Activated CD8-positive, alpha-beta memory T cell treated with anti-CD3 and anti-CD28 coated beads for 1 hour (primary cell): ENCODE measurements around the gene ABHD1.
A peak's percentile ranks its signal among the peaks of the same experiment; 100 is the strongest.
"Not testable (repeated sequence)": the region's sequence is repeated elsewhere in the genome, so short reads cannot be mapped to it uniquely, and the experiment has no call there.

Experiments
- DNase-seq, 2 donors: peaks; one replicate each; pipeline ENCODE4 v3.0.0-alpha.2; 2020; ENCODE audit warnings: low read depth in 1 of 2; ENCODE audit errors: extremely low read depth in 1 of 2

ABHD1 gene

DNA sequence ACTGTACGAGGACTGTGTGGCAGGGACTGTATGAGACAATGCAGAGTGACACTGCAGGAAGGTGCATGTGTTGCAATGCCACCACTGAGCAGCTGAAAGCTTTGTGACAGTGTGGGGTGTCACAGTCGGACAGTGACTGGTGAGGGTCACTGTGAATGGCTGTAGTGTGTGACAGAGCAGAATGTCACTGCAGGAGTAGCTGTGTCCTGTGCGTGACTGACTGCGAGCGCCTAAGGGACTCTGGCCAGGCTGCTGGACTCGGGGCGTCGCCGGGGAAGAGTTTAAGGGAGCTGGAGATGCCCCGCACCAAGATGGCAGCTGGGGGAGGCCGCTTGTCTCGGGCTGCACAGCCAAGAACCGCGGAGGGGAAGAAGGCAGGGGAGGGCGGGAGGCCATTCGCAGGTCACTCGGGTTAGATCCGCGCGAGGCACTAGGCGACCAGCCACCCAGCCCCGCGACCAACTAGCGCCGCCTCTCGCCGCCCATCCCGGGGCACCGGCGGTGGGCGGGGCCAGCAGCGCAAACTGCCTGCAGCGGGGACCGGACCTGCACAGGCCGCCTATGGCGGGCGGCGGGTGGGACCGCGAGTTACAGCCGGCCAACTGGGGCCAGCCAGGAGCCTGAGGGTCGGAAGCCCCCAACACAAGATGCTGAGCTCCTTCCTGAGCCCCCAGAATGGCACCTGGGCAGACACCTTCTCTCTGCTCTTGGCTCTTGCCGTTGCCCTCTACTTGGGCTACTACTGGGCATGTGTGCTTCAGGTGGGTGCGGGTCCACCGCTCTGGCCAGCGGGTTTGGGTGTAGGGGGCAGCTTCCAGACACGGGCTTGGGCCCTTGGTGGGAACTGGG, at the start of gene ABHD1:
ABHD1 (plus strand) TSS at position 514 of the 849 bp plus-strand sequence; CDS start at position 648, 134 bp downstream.
- DNase-seq, result peak; percentile 27 to 45

DNA sequence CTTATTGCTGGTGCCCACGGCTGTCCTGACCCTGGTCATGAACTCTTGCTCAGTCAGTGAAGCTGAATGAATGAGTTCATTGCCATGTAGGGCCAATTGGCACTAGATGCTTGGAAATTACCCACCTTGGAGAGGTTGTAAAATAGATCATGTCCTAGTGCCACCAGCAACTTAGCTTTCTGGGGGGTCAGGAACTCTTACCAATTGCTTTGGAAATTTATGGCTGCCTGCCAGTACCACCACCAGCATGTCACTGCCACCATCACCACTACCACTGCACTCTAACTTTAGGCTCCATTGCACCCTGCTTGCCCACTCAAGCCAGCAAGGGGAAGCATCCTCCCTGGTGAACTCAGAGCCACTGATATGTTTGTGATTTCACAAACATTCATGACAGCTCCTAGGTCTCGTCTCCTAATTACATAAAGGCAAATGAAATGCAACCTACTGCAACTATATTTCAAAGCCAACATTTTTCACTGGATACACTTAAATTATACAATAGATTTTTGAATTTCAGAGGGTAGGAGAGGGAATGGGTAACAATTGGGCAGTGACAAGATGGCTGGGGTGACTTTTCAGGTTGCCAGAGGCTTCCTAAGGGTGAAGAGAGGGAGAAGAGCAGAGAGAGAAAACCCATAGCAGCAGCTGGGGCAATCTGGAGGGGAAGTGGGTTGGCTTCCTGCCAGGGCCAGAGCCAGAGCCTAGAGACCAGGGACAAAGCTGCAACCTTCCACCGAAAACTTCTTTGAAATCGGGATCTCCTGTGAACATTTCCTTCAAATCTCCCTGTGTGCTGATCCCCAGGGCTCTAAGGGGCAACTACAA, 48.7 kb upstream of the ABHD1 start:
- DNase-seq, result no peak

DNA sequence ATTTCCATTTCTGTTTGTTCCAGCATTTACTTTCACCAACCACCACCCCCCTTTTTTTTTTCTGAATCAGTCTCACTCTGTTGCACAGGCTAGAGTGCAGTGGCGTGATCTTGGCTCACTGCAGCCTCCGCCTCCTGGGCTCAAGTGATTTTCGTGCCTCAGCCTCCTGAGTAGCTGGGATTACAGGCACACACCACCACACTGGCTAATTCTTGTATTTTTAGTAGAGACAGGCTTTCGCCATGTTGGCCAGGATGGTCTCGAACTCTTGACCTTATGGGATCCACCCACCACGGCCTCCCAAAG, 48.1 kb upstream of the ABHD1 start:
- DNase-seq, result not testable (repeated sequence)

DNA sequence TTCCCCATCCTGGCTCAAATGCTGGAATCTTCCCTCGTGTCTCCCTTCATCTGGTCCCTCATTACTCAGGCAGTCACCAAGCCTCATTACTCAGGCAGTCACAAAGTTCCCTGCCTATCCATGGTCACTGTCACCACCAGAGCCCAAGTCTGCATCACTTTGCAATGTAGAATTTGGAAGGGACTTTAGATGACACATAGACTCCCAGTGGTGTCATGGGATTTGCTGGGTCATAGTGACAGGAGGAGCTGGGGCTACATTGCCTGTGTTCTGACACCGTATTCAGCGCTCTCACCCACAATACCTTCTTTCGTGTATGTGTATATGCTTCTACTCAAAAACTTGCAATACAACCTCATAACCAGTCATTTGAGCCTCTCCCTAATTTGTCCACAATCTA, 47.3 kb upstream of the ABHD1 start:
- no peak for DNase-seq

DNA sequence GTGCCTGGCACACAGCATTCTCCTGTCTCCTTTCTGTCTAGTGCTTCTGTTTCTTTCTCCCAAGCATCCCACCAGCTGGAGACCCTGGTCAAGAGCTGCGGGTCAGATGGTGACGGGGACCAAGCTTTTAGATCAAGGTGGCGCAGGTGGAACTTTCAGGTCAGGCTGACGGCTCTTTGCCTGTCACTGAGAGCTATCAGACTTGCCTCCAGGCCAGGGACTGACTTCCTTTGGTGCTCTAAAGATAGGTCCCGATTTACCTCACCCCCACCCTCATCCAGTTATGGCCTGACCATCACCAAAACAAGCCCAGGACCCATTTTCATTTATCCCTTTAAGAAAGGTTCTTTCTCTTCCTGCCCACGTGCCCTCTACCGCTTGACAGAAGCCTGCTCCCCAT, 46.4 kb upstream of the ABHD1 start:
- DNase-seq, result no peak

DNA sequence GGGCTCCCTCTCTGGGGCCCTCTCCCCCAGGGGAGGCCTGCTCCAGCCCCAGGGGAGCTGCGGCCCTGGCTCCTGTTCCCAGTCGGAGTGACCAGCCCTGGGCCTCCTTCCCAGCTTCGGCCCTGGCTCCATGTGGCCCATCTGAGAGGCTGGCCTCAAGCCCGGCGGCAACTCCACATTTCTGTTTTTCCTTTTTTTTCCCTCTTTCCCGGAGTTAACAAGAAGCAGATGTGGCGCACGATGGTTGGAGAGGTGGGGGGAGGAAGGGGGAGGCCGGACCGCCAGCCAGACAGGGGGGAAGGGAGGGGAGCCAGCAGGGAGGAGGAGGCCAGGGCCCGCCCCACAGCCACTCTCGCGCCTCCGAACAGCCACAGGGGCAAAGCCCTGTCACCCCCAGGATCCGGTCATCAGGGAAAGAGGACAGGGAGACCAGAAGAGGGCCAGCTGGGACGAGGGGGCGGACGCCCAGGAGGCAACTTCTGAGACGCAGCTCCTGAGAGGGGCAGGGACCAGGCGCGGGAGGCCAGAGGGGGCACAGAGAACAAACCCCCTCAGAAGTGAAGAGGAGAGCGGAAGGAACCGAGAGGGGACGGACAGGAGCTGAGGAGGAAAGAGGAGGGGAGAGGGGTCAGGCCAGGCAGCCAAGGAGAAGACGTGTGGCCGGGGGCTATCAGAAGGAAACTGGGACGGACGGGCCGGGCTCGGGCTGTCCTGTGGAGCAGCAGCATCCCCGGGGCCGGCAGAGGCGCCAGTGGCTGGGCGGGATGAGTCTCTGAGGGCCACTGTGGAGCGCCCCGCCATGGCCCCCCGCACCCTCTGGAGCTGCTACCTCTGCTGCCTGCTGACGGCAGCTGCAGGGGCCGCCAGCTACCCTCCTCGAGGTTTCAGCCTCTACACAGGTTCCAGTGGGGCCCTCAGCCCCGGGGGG, 45.1 kb upstream of the ABHD1 start, which contains the start of gene EMILIN1:
EMILIN1 (plus strand) TSS at position 349 of the 928 bp plus-strand sequence; CDS start at position 800, 451 bp downstream.
- DNase-seq, result no peak

DNA sequence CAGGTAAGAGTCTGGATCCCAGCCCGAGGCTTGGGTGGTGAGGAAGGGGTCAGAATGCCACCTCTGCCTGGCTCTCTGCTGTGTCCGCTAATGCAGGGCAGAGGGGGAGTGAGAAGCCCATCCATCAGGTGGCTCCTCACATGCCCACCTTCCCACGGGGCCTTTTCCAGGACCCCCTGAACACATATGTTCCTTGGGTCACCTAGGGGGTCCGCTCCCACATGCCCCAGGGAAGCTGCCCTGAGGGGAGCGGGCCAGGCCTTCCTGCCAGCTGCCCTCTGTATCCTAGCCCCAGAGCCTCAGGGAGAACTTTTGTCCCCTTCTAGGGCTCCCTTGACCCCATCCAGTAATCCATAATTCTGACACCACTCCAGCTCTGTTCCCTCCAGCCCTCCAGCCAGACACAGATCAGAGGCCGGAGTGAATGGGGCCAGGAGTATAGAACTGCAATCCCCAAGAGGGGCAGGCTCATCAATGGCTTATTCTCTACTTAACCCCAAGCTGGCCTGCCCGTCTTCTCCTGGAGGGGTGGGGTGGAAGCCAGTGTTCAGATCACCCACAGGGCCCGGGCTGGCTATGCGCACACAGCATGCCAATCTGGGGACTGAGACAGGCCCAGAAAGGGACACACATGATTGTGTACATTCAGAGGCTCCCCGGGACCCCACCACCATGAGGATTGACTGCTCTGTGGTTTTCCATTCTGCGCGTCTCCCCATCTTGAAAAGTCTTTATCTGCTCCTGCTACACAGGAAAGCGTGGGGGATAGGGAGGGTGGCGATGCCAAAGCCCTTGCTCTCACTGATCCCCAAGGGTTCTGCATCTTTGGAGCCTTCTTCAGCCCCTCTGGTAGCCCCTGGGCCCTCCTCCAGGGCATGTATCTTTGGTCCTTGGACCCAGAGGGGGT, 44.1 kb upstream of the ABHD1 start:
- DNase-seq, result no peak

DNA sequence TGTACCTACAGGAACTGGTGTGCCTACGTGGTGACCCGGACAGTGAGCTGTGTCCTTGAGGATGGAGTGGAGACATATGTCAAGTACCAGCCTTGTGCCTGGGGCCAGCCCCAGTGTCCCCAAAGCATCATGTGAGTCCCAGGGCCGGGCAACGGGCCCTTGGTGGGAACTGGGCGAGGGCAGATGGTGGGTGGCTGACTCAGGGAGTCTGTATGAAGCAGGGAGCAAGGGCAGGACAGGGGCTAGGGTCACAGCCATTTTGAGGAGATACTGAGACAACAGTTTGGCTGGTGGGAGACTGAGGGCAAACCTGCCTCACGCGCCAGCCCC, 43.5 kb upstream of the ABHD1 start:
- no peak for DNase-seq

DNA sequence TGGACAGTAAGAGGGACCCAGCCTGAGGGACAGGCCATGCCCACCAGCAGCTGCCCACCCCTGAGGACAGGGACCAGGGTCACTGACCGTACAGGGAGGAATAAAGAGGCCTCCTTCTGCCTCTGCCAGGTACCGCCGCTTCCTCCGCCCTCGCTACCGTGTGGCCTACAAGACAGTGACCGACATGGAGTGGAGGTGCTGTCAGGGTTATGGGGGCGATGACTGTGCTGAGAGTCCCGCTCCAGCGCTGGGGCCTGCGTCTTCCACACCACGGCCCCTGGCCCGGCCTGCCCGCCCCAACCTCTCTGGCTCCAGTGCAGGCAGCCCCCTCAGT, 43.0 kb upstream of the ABHD1 start:
- DNase-seq, result no peak

DNA sequence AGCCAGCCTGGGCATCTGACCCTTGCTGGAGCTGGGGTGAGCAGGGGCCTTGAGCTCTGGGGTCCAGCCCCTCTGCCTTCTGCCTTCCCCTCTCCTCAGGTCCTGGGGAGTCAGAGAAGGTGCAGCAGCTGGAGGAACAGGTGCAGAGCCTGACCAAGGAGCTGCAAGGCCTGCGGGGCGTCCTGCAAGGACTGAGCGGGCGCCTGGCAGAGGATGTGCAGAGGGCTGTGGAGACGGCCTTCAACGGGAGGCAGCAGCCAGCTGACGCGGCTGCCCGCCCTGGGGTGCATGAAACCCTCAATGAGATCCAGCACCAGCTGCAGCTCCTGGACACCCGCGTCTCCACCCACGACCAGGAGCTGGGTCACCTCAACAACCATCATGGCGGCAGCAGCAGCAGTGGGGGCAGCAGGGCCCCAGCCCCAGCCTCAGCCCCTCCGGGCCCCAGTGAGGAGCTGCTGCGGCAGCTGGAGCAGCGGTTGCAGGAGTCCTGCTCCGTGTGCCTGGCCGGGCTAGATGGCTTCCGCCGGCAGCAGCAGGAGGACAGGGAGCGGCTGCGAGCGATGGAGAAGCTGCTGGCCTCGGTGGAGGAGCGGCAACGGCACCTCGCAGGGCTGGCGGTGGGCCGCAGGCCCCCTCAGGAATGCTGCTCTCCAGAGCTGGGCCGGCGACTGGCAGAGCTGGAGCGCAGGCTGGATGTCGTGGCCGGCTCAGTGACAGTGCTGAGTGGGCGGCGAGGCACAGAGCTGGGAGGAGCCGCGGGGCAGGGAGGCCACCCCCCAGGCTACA, 41.4 kb upstream of the ABHD1 start:
- no peak for DNase-seq

DNA sequence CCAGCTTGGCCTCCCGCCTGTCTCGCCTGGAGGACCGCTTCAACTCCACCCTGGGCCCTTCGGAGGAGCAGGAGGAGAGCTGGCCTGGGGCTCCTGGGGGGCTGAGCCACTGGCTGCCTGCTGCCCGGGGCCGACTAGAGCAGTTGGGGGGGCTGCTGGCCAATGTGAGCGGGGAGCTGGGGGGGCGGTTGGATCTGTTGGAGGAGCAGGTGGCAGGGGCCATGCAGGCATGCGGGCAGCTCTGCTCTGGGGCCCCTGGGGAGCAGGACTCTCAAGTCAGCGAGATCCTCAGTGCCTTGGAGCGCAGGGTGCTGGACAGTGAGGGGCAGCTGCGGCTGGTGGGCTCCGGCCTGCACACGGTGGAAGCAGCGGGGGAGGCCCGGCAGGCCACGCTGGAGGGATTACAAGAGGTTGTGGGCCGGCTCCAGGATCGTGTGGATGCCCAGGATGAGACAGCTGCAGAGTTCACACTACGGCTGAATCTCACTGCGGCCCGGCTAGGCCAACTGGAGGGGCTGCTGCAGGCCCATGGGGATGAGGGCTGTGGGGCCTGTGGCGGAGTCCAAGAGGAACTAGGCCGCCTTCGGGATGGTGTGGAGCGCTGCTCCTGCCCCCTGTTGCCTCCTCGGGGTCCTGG, 40.7 kb upstream of the ABHD1 start:
- no peak for DNase-seq

DNA sequence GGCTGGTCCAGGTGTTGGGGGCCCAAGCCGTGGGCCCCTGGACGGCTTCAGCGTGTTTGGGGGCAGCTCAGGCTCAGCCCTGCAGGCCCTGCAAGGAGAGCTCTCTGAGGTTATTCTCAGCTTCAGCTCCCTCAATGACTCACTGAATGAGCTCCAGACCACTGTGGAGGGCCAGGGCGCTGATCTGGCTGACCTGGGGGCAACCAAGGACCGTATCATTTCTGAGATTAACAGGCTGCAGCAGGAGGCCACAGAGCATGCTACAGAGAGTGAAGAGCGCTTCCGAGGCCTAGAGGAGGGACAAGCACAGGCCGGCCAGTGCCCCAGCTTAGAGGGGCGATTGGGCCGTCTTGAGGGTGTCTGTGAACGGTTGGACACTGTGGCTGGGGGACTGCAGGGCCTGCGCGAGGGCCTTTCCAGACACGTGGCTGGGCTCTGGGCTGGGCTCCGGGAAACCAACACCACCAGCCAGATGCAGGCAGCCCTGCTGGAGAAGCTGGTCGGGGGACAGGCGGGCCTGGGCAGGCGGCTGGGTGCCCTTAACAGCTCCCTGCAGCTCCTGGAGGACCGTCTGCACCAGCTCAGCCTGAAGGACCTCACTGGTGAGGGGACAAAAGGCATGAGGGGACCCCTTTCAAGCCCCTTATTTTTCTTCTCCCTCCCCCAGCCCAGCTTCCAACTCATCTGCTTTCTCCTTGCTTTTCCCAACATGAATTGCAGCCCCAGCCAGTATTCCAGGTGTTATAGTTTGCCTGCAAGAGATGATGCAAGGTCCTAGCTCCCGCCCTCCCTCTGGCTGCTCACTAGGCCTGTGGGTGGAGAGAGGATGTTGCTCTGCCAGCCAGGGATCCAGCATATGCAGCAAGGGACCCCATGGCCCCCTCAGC, 40.0 kb upstream of the ABHD1 start:
- DNase-seq, result no peak

DNA sequence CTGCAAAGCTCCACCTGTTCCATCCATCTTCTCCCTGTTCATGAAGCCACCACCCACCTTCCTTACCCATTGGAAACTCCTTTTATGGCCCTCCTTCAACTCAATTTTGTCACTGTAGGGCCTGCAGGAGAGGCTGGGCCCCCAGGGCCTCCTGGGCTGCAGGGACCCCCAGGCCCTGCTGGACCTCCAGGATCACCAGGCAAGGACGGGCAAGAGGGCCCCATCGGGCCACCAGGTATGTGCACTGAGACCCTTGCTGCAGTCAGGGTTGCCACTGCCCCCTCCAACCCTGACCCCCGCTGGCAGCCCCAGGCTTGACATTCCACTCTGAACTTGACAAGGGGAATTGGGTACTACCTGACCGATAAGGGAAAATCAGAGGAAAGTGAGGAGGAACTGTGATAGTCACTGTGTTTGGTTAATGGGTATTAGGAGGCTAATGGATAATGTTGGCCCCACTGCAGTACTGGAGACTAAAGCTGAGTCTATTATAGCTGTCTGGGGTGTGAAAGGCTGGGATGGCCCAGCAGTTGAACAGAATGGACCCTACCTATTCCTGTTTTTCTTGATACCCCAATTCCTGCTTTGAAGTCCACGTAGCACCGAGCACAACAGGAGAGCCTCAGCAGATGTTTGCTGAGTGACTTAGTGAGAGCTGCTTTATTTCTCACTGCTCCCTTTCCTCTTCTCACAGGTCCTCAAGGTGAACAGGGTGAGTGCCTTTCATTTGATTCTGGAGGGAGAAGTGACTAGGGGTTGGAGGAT, 39.1 kb upstream of the ABHD1 start:
- no peak for DNase-seq

DNA sequence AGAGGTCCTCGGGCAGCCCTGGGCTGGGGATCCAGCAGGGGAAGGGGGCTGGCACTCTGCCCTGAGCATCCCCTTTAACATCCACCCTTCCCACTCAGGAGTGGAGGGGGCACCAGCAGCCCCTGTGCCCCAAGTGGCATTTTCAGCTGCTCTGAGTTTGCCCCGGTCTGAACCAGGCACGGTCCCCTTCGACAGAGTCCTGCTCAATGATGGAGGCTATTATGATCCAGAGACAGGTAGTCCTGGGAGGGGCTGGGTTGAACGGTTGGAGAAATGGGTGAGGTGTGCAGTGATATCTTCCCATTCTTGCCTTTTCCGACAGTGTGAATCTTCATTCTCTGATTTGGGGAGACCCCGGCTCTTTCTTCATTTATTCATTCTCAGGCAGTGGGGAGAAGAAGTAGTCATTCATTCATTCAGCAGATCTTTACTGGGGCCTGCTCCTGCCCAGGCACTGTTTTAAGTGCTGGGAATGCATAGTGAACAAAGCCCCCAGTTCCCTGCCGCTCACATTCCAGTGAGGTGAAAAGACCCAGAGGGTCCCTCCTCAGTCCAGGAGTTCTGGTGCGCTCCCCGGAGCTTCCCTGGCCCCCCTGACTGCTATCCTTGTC, 38.4 kb upstream of the ABHD1 start:
- DNase-seq, result no peak

DNA sequence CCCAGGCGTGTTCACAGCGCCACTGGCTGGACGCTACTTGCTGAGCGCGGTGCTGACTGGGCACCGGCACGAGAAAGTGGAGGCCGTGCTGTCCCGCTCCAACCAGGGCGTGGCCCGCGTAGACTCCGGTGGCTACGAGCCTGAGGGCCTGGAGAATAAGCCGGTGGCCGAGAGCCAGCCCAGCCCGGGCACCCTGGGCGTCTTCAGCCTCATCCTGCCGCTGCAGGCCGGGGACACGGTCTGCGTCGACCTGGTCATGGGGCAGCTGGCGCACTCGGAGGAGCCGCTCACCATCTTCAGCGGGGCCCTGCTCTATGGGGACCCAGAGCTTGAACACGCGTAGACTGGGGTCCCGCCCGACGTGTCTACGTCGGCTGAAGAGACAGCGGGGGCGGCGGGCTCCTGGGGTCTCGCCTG, 37.9 kb upstream of the ABHD1 start:
- DNase-seq, result no peak

DNA sequence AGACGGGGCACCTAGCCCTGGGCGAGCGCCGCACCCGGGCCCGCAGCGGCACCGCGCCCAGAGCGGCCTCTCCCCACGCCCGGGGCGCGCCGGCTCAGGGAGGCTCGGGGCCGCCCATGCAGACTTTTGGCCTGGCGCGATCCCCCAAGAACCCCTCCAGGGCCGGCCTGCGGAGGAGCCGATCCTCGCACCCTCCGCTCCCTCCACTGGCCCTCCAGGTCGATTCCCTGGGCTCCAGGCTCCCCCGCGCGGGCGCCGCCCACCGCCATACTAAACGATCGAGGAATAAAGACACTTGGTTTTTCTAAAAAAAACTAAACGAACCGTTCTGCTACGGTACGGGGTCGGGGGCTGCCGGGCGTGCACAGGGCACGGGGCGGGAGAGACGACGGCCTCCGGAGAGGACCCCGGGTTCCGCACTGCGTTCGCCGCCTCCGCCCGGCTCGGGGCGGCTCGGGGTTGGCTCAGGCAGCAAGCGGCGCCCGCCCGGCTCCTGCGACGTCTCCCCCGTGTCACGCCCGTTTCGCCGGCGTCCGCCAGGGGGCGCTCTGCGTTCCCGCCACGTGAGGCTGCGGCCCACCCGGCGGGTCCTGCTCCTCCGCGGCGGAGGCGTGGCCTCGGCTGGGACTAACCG, 37.4 kb upstream of the ABHD1 start:
- DNase-seq, result peak; percentile 89 to 97
